ENCODE results near the gene PROZ. TPM values are rescaled to one million over a fixed set of nuclear protein-coding genes. Genes with fewer than 3 reads are reported as not detected.

The PROZ gene
- total RNA-seq, 1 donor from 2014 or later, result not detected

GRCh38 chr13:113169277-113170272, 11.1 kb downstream of the PROZ start:
- H3K4me1 Mint-ChIP-seq (ENCODE audit: low read depth), result peaks cover 14% of the 10 kb centered on the region
- H3K27ac Mint-ChIP-seq (ENCODE audit: unreplicated experiment), result no peak overlapping the region
- no peak overlapping the region for H3K4me3 Mint-ChIP-seq (ENCODE audit: unreplicated experiment)
- H3K9me3 Mint-ChIP-seq (ENCODE audit: low read depth), result peaks cover 7% of the 10 kb centered on the region
- DNase-seq (ENCODE audit: low spot score), result no peak
- H3K27me3 Mint-ChIP-seq (ENCODE audit: low read depth), result no peaks in the 10 kb centered on the region
- H3K36me3 Mint-ChIP-seq (ENCODE audit: low read depth), result peaks cover 21% of the 10 kb centered on the region
- no peak for TF ChIP-seq CTCF (IDR thresholded peaks at IDR 0.05)

GRCh38 chr13:113170511-113170910, 12.1 kb downstream of the PROZ start:
- peaks cover 28% of the 10 kb centered on the region for H3K36me3 Mint-ChIP-seq (ENCODE audit: low read depth)
- DNase-seq (ENCODE audit: low spot score), result no peak
- H3K9me3 Mint-ChIP-seq (ENCODE audit: low read depth), result peaks cover 7% of the 10 kb centered on the region
- no peak for TF ChIP-seq CTCF (IDR thresholded peaks at IDR 0.05)
- H3K4me3 Mint-ChIP-seq (ENCODE audit: unreplicated experiment), result no peak overlapping the region
- H3K27ac Mint-ChIP-seq (ENCODE audit: unreplicated experiment), result no peak overlapping the region
- H3K4me1 Mint-ChIP-seq (ENCODE audit: low read depth), result peaks cover 8% of the 10 kb centered on the region
- no peaks in the 10 kb centered on the region for H3K27me3 Mint-ChIP-seq (ENCODE audit: low read depth)

GRCh38 chr13:113171250-113172125, 13.0 kb downstream of the PROZ start:
- Mint-ChIP-seq H3K27ac (ENCODE audit: unreplicated experiment) (no peak overlapping the region), H3K4me1 (ENCODE audit: low read depth) (peaks cover 3% of the 10 kb centered on the region), H3K9me3 (ENCODE audit: low read depth) (peaks cover 7% of the 10 kb centered on the region), H3K4me3 (ENCODE audit: unreplicated experiment) (no peak overlapping the region), H3K36me3 (ENCODE audit: low read depth) (peaks cover 33% of the 10 kb centered on the region), H3K27me3 (ENCODE audit: low read depth) (no peaks in the 10 kb centered on the region)
- DNase-seq (ENCODE audit: low spot score), result no peak
- TF ChIP-seq CTCF (IDR thresholded peaks at IDR 0.05), result no peak

GRCh38 chr13:113172419-113172926, 14.0 kb downstream of the PROZ start:
- Mint-ChIP-seq H3K27me3 (ENCODE audit: low read depth) (no peaks in the 10 kb centered on the region), H3K4me1 (ENCODE audit: low read depth) (peaks cover 3% of the 10 kb centered on the region), H3K4me3 (ENCODE audit: unreplicated experiment) (no peak overlapping the region), H3K9me3 (ENCODE audit: low read depth) (peaks cover 7% of the 10 kb centered on the region), H3K36me3 (ENCODE audit: low read depth) (peaks cover 32% of the 10 kb centered on the region), H3K27ac (ENCODE audit: unreplicated experiment) (no peak overlapping the region)
- no peak for TF ChIP-seq CTCF (IDR thresholded peaks at IDR 0.05)
- DNase-seq (ENCODE audit: low spot score), result no peak

GRCh38 chr13:113176280-113176679, 17.8 kb downstream of the PROZ start:
- Mint-ChIP-seq H3K4me3 (ENCODE audit: unreplicated experiment) (no peak overlapping the region), H3K9me3 (ENCODE audit: low read depth) (no peaks in the 10 kb centered on the region), H3K27ac (ENCODE audit: unreplicated experiment) (no peak overlapping the region), H3K4me1 (ENCODE audit: low read depth) (peaks cover 32% of the 10 kb centered on the region), H3K27me3 (ENCODE audit: low read depth) (no peaks in the 10 kb centered on the region), H3K36me3 (ENCODE audit: low read depth) (peaks cover 22% of the 10 kb centered on the region)
- no peak for TF ChIP-seq CTCF (IDR thresholded peaks at IDR 0.05)
- no peak for DNase-seq (ENCODE audit: low spot score)
